ENCODE measurements around the gene MAGI3.
"Not testable (repeated sequence)": the region's sequence is repeated elsewhere in the genome, so short reads cannot be mapped to it uniquely, and the experiment has no call there.

Gene MAGI3

DNA sequence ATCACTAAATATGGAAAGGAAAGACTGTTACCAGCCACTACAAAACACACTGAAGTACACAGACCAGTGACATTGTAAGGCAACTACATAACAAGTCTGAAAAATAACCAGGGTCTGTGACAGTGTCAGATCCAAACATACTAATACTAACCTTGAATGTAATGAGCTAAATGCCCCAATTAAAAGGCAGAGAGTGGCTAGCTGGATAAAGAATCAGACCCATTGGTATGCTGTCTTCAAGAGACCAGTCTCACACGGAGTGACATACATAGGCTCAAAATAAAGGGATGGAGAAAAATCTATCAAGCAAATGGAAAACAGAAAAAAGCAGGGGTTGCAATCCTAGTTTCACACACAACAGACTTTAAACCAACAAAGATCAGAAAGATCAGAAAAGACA lies 100.1 kb downstream of the MAGI3 start:
- ChIA-PET CTCF (no interaction called here), POLR2A (no interaction called here)
- DNase-seq = no peak
- no peaks in the 10 kb centered on the region for H3K27me3 ChIP-seq (replicated peaks in 2 of 5; ENCODE audit: control insufficient read depth in 4 of 5, insufficient read depth in 5 of 5, low read length in 4 of 5)
- H3K4me1 ChIP-seq (ENCODE audit: control extremely low read depth in 1 of 4, control insufficient read depth in 4 of 4, insufficient read depth in 4 of 4, low read length in 3 of 4) = no peaks in the 10 kb centered on the region
- no peak overlapping the region for H3K4me3 ChIP-seq (ENCODE audit: control insufficient read depth in 1 of 7, extremely low read depth in 1 of 7, insufficient read depth in 4 of 7, low read depth in 2 of 7, low read length in 6 of 7)
- no CpG with 5 or more reads among the region's 1 CpG for WGBS (ENCODE audit: insufficient coverage)
- peaks cover 9 to 39% (median 11%) of the 10 kb centered on the region in 5 experiments for H3K9me3 ChIP-seq (ENCODE audit: control extremely low read depth in 1 of 5, control insufficient read depth in 4 of 5, insufficient read depth in 2 of 5, low read depth in 1 of 5, low read length in 4 of 5)
- no peak overlapping the region for H3K27ac ChIP-seq (ENCODE audit: insufficient read depth in 1 of 2, low read depth in 1 of 2, low read length in 2 of 2, poor library complexity in 1 of 2, severe bottlenecking in 2 of 2)
- no peaks in the 10 kb centered on the region for H3K36me3 ChIP-seq (ENCODE audit: control insufficient read depth in 4 of 4, insufficient read depth in 4 of 4, low read length in 3 of 4)

DNA sequence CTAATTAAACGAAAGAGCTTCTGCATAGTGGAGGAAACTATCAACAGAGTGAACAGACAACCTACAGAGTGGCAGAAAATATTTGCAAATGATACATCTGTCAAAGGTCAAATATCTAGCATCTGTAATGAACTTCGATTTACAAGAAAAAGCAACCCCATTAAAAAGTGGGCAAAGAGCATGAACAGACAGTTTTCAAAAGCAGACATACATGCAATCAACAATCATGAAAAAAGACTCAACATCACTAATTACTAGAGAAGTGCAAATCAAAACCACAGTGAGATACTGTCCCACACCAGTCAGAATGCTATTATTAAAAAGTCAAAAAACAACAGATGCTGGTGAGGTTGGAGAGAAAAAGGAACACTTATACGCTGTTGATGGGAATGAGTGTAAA lies 103.2 kb downstream of the MAGI3 start:
- ChIA-PET CTCF (no interaction called here), POLR2A (no interaction called here)
- no peak for DNase-seq
- no peaks in the 10 kb centered on the region for H3K4me1 ChIP-seq (ENCODE audit: control extremely low read depth in 1 of 4, control insufficient read depth in 4 of 4, insufficient read depth in 4 of 4, low read length in 3 of 4)
- no peak overlapping the region for H3K4me3 ChIP-seq (ENCODE audit: control insufficient read depth in 1 of 7, extremely low read depth in 1 of 7, insufficient read depth in 4 of 7, low read depth in 2 of 7, low read length in 6 of 7)
- WGBS (ENCODE audit: insufficient coverage) = 92% methylated on average over 2 of the region's 3 CpGs
- no peak overlapping the region for H3K27ac ChIP-seq (ENCODE audit: insufficient read depth in 1 of 2, low read depth in 1 of 2, low read length in 2 of 2, poor library complexity in 1 of 2, severe bottlenecking in 2 of 2)
- no peaks in the 10 kb centered on the region for H3K36me3 ChIP-seq (ENCODE audit: control insufficient read depth in 4 of 4, insufficient read depth in 4 of 4, low read length in 3 of 4)
- peaks cover 6 to 33% (median 9%) of the 10 kb centered on the region in 5 experiments for H3K9me3 ChIP-seq (ENCODE audit: control extremely low read depth in 1 of 5, control insufficient read depth in 4 of 5, insufficient read depth in 2 of 5, low read depth in 1 of 5, low read length in 4 of 5)
- no peaks in the 10 kb centered on the region for H3K27me3 ChIP-seq (replicated peaks in 2 of 5; ENCODE audit: control insufficient read depth in 4 of 5, insufficient read depth in 5 of 5, low read length in 4 of 5)

DNA sequence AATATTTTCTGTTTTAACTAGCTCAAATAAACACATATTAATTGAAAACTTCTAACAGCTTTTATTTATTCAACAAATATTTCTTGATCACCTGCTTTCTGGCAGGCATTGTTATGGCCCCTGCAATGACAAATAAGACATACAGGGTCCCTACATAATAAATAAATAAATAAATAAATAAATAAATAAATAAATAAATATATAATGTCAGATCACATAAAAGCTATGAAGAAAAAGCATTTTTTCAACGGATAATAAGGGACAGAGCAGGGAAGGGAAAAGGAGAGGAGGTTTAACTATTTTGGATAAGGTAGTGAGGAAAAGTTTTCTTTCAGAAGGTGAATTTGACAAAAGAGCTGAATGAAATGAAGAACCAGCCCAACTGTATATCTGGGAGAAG lies 115.0 kb downstream of the MAGI3 start:
- ChIA-PET CTCF (no interaction called here), POLR2A (no interaction called here)
- Histone ChIP-seq H3K4me1 (ENCODE audit: control extremely low read depth in 1 of 4, control insufficient read depth in 4 of 4, insufficient read depth in 4 of 4, low read length in 3 of 4) (no peaks in the 10 kb centered on the region), H3K27ac (ENCODE audit: insufficient read depth in 1 of 2, low read depth in 1 of 2, low read length in 2 of 2, poor library complexity in 1 of 2, severe bottlenecking in 2 of 2) (no peak overlapping the region), H3K4me3 (ENCODE audit: control insufficient read depth in 1 of 7, extremely low read depth in 1 of 7, insufficient read depth in 4 of 7, low read depth in 2 of 7, low read length in 6 of 7) (no peak overlapping the region), H3K27me3 (replicated peaks in 2 of 5; ENCODE audit: control insufficient read depth in 4 of 5, insufficient read depth in 5 of 5, low read length in 4 of 5) (no peaks in the 10 kb centered on the region), H3K36me3 (ENCODE audit: control insufficient read depth in 4 of 4, insufficient read depth in 4 of 4, low read length in 3 of 4) (no peaks in the 10 kb centered on the region), H3K9me3 (ENCODE audit: control extremely low read depth in 1 of 5, control insufficient read depth in 4 of 5, insufficient read depth in 2 of 5, low read depth in 1 of 5, low read length in 4 of 5) (peaks cover 0 to 4% (median 0%) of the 10 kb centered on the region in 5 experiments)
- WGBS (ENCODE audit: insufficient coverage) = 100% methylated on average over 1 of the region's 1 CpG
- no peak for DNase-seq

DNA sequence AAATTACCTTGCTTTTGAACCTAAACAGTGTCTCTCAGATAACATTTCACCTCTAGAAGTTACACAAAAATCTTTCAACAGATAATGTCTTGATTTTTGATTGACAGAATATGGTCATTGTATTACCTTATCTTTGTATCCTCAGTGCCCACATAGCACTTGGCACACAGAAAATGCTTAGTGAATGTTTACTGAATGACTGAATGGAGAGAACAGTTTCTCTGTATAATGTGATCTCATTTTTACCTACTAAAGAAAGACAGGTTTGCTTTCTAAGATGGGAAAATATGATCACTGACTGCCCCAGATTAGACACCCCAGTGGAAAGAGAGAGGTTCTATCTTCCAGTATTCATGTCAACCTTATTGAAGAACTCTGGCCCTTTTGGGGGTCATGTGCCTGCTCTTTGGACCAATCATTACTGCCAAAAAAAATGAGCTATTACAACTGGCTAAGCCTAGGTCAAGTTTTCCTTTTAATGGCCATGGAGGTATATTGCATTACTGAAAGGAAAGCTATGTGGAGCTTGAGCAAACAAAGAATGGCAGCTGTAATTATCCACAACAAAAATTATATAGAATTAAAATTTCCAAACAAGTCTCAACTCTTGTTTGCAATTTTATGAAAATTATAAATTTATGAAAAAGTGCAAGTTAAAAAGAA lies 117.4 kb downstream of the MAGI3 start:
- H3K27ac ChIP-seq (ENCODE audit: insufficient read depth in 1 of 2, low read depth in 1 of 2, low read length in 2 of 2, poor library complexity in 1 of 2, severe bottlenecking in 2 of 2) = no peak overlapping the region
- CTCF ChIA-PET = no interaction called here
- H3K9me3 ChIP-seq (ENCODE audit: control extremely low read depth in 1 of 5, control insufficient read depth in 4 of 5, insufficient read depth in 2 of 5, low read depth in 1 of 5, low read length in 4 of 5) = peaks cover 0 to 9% (median 3%) of the 10 kb centered on the region in 5 experiments
- POLR2A ChIA-PET = no interaction called here
- DNase-seq = no peak
- no peaks in the 10 kb centered on the region for H3K36me3 ChIP-seq (ENCODE audit: control insufficient read depth in 4 of 4, insufficient read depth in 4 of 4, low read length in 3 of 4)
- H3K4me1 ChIP-seq (ENCODE audit: control extremely low read depth in 1 of 4, control insufficient read depth in 4 of 4, insufficient read depth in 4 of 4, low read length in 3 of 4) = no peaks in the 10 kb centered on the region
- H3K4me3 ChIP-seq (ENCODE audit: control insufficient read depth in 1 of 7, extremely low read depth in 1 of 7, insufficient read depth in 4 of 7, low read depth in 2 of 7, low read length in 6 of 7) = no peak overlapping the region
- no peaks in the 10 kb centered on the region for H3K27me3 ChIP-seq (replicated peaks in 2 of 5; ENCODE audit: control insufficient read depth in 4 of 5, insufficient read depth in 5 of 5, low read length in 4 of 5)

DNA sequence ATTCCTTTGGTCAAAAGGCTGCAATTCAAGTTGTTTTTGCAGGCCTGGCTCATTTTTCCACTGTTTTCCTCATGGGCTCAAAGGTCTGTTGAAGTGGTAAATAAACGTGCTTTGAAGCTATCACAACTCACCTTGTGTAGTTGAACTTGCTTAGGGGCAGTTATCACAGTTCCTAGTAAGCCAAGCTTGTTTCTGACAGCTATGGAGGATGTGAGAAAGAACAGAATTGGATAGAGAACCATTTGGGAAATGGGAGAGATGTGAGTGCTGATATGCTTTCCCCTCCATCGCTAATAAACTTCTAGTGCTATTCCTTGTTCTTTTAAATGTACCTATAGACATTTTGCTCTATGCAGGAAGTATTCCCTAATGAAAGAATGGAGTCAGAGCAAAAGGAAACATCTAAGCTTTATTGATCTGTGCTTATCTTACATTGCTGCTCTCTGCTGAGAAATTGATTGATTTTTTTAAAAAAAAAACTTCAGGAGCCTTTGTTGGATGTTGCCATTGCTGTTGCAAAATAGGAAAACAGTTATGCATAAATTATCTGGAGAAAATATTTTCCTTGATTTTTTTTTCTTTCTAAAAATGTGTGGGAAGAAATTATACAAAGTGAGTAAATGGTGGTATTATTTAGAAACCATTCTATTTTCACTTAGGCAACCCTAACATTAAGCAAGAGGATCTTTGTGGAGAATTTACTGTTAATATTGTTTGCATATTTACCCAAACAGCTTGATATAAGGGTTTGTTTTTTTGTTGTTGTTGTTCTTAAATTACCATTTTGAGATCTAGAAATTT lies 118.2 kb downstream of the MAGI3 start:
- Histone ChIP-seq H3K9me3 (ENCODE audit: control extremely low read depth in 1 of 5, control insufficient read depth in 4 of 5, insufficient read depth in 2 of 5, low read depth in 1 of 5, low read length in 4 of 5) (peaks cover 0 to 9% (median 3%) of the 10 kb centered on the region in 5 experiments), H3K36me3 (ENCODE audit: control insufficient read depth in 4 of 4, insufficient read depth in 4 of 4, low read length in 3 of 4) (no peaks in the 10 kb centered on the region), H3K4me3 (ENCODE audit: control insufficient read depth in 1 of 7, extremely low read depth in 1 of 7, insufficient read depth in 4 of 7, low read depth in 2 of 7, low read length in 6 of 7) (no peak overlapping the region), H3K27ac (ENCODE audit: insufficient read depth in 1 of 2, low read depth in 1 of 2, low read length in 2 of 2, poor library complexity in 1 of 2, severe bottlenecking in 2 of 2) (no peak overlapping the region), H3K27me3 (replicated peaks in 2 of 5; ENCODE audit: control insufficient read depth in 4 of 5, insufficient read depth in 5 of 5, low read length in 4 of 5) (no peaks in the 10 kb centered on the region), H3K4me1 (ENCODE audit: control extremely low read depth in 1 of 4, control insufficient read depth in 4 of 4, insufficient read depth in 4 of 4, low read length in 3 of 4) (no peaks in the 10 kb centered on the region)
- 100% methylated on average over 1 of the region's 2 CpGs for WGBS (ENCODE audit: insufficient coverage)
- ChIA-PET CTCF (no interaction called here), POLR2A (no interaction called here)
- no peak for DNase-seq

DNA sequence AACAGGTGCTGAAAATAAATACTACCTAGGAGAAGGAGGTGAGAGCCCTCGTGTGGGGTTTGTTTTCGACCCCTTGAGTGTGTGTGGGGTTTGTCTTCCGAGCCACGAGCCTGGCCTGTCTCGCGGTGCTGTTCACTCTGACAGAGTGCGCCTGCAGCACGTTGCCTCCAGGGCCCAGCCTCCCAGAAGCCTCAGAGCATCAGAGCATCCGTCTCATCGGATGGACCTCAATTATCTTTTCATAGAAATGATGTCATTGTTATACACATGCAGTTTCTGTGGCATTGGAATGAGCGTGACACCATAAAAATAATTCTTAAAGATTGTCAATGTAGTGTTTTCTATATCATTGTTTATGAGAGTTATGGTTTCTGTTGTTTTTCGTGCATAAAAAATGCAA lies 119.5 kb downstream of the MAGI3 start:
- H3K27me3 ChIP-seq (replicated peaks in 2 of 5; ENCODE audit: control insufficient read depth in 4 of 5, insufficient read depth in 5 of 5, low read length in 4 of 5); DNase-seq; CTCF ChIA-PET; H3K9me3 ChIP-seq (ENCODE audit: control extremely low read depth in 1 of 5, control insufficient read depth in 4 of 5, insufficient read depth in 2 of 5, low read depth in 1 of 5, low read length in 4 of 5); H3K4me3 ChIP-seq (ENCODE audit: control insufficient read depth in 1 of 7, extremely low read depth in 1 of 7, insufficient read depth in 4 of 7, low read depth in 2 of 7, low read length in 6 of 7); H3K36me3 ChIP-seq (ENCODE audit: control insufficient read depth in 4 of 4, insufficient read depth in 4 of 4, low read length in 3 of 4); POLR2A ChIA-PET; H3K4me1 ChIP-seq (ENCODE audit: control extremely low read depth in 1 of 4, control insufficient read depth in 4 of 4, insufficient read depth in 4 of 4, low read length in 3 of 4); H3K27ac ChIP-seq (ENCODE audit: insufficient read depth in 1 of 2, low read depth in 1 of 2, low read length in 2 of 2, poor library complexity in 1 of 2, severe bottlenecking in 2 of 2): not testable (repeated sequence)
- no CpG with 5 or more reads among the region's 12 CpGs for WGBS (ENCODE audit: insufficient coverage)

DNA sequence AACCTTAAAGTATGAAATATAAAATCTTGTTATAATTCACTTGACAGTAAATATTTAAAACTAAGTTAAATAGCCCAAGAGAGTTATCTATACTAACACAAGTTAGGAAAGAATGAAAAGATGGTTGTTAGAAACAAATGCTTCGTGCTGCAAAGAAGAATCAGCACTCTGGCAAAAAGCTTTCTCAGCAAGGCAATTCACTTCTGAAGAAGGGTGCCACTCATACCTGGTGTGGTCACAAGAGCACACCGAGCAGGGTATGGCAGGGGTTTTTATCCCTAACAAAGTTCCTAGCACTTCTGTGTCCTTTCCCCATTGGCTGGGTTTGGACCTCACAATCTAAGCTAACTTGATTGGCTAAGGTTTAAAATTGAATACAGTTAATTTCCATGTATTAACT lies 121.0 kb downstream of the MAGI3 start:
- CTCF ChIA-PET = no interaction called here
- POLR2A ChIA-PET = no interaction called here
- DNase-seq = no peak
- Histone ChIP-seq H3K9me3 (ENCODE audit: control extremely low read depth in 1 of 5, control insufficient read depth in 4 of 5, insufficient read depth in 2 of 5, low read depth in 1 of 5, low read length in 4 of 5) (peaks cover 0 to 9% (median 3%) of the 10 kb centered on the region in 5 experiments), H3K4me3 (ENCODE audit: control insufficient read depth in 1 of 7, extremely low read depth in 1 of 7, insufficient read depth in 4 of 7, low read depth in 2 of 7, low read length in 6 of 7) (no peak overlapping the region), H3K27ac (ENCODE audit: insufficient read depth in 1 of 2, low read depth in 1 of 2, low read length in 2 of 2, poor library complexity in 1 of 2, severe bottlenecking in 2 of 2) (no peak overlapping the region), H3K36me3 (ENCODE audit: control insufficient read depth in 4 of 4, insufficient read depth in 4 of 4, low read length in 3 of 4) (no peaks in the 10 kb centered on the region), H3K4me1 (ENCODE audit: control extremely low read depth in 1 of 4, control insufficient read depth in 4 of 4, insufficient read depth in 4 of 4, low read length in 3 of 4) (no peaks in the 10 kb centered on the region), H3K27me3 (replicated peaks in 2 of 5; ENCODE audit: control insufficient read depth in 4 of 5, insufficient read depth in 5 of 5, low read length in 4 of 5) (no peaks in the 10 kb centered on the region)
- WGBS (ENCODE audit: insufficient coverage) = 90% methylated on average over 1 of the region's 2 CpGs

Data from common myeloid progenitor, CD34-positive (primary cell).